HEK293 (cell line): ENCODE results near the gene HOXB9.

ENCODE experiments used
- CTCF ChIA-PET: fragments of 350-600 bp; formaldehyde crosslinking; extraction: SDS; loops from one replicate; lab custom pipeline; 2021; ENCODE audit warnings: antibody characterized with exemption; lab: Yijun Ruan, JAX
- POLR2A ChIA-PET: fragments of 300-600 bp; formaldehyde crosslinking; extraction: SDS; loops from one replicate; lab custom pipeline; 2020; ENCODE audit warnings: antibody characterized with exemption, inconsistent platforms; lab: Yijun Ruan, JAX
- H3K27ac ChIP-seq: fragments of 200-500 bp; sonication (Bioruptor generic); 2 replicates; pipeline ENCODE4 v1.5.1; 2014; ENCODE audit warnings: low read depth, low read length, control low read depth, inconsistent platforms; ENCODE audit errors: extremely low read depth
- H3K36me3 ChIP-seq, 2 experiments: fragments of 200-500 bp in 1 of 2; sonication (Bioruptor generic) in 1 of 2; 1 replicate in 1 of 2; 2 replicates in 1 of 2; pipeline ENCODE4 v1.5.1; 2014 to 2017; ENCODE audit warnings: inconsistent platforms in 2 of 2, low read length in 2 of 2; ENCODE audit not compliant: control insufficient read depth in 2 of 2, insufficient read depth in 1 of 2
- H3K4me1 ChIP-seq: fragments of 200-500 bp; sonication (Bioruptor generic); 2 replicates; pipeline ENCODE4 v1.5.1; 2014; ENCODE audit warnings: mild to moderate bottlenecking, low read length, inconsistent platforms; ENCODE audit not compliant: control insufficient read depth, insufficient read depth
- H3K4me3 ChIP-seq: 2 replicates; pipeline ENCODE4 v1.5.1; 2011; ENCODE audit warnings: low read depth, mild to moderate bottlenecking, control low read depth, low read length, moderate library complexity
- H3K9me3 ChIP-seq: fragments of 200-500 bp; sonication (Bioruptor generic); 2 replicates; pipeline ENCODE4 v1.5.1; 2014; ENCODE audit warnings: low read depth, low read length, inconsistent platforms; ENCODE audit not compliant: control insufficient read depth, insufficient read depth
- ATF2 ChIP-seq: fragments of 450-650 bp; formaldehyde crosslinking; IDR thresholded peaks from 2 replicates; pipeline ENCODE4 v1.5.1; 2016; ENCODE audit warnings: missing biosample characterization, missing genetic modification characterization, low read depth
- KLF17 ChIP-seq: fragments of 450-650 bp; formaldehyde crosslinking; IDR thresholded peaks from 2 replicates; pipeline ENCODE4 v1.5.1; 2016; ENCODE audit warnings: missing biosample characterization, missing genetic modification characterization
- ZBTB26 ChIP-seq: fragments of 450-650 bp; formaldehyde crosslinking; optimal IDR thresholded peaks from 2 replicates; pipeline ENCODE3; 2016; ENCODE audit warnings: missing biosample characterization, mild to moderate bottlenecking, missing genetic modification characterization
- ZBTB44 ChIP-seq: fragments of 450-650 bp; IDR thresholded peaks from 2 replicates; pipeline ENCODE4 v1.5.1; 2018; ENCODE audit warnings: missing biosample characterization, mild to moderate bottlenecking, missing genetic modification characterization
- ZNF169 ChIP-seq: fragments of 450-650 bp; formaldehyde crosslinking; IDR thresholded peaks from 2 replicates; pipeline ENCODE4 v1.5.1; 2016; ENCODE audit warnings: missing biosample characterization, missing genetic modification characterization
- ZNF19 ChIP-seq: fragments of 450-650 bp; formaldehyde crosslinking; IDR thresholded peaks from 2 replicates; pipeline ENCODE4; 2016; ENCODE audit warnings: missing biosample characterization, missing genetic modification characterization, low read depth
- ZNF292 ChIP-seq: fragments of 450-650 bp; formaldehyde crosslinking; IDR thresholded peaks from 2 replicates; pipeline ENCODE4 v1.5.1; 2016; ENCODE audit warnings: low read depth, missing biosample characterization, missing genetic modification characterization, borderline replicate concordance
- ZNF324 ChIP-seq: fragments of 450-650 bp; formaldehyde crosslinking; IDR thresholded peaks from 2 replicates; pipeline ENCODE4 v1.5.1; 2016; ENCODE audit warnings: missing biosample characterization, missing genetic modification characterization
- ZNF335 ChIP-seq: fragments of 450-650 bp; formaldehyde crosslinking; conservative IDR thresholded peaks from 2 replicates; pipeline ENCODE4 v1.5.1; 2016; ENCODE audit warnings: missing biosample characterization, missing genetic modification characterization
- ZNF354C ChIP-seq: fragments of 450-650 bp; formaldehyde crosslinking; IDR thresholded peaks from 2 replicates; pipeline ENCODE4 v1.5.1; 2016; ENCODE audit warnings: missing biosample characterization, missing genetic modification characterization, low read depth, borderline replicate concordance
- ZNF391 ChIP-seq: fragments of 450-650 bp; formaldehyde crosslinking; IDR thresholded peaks from 2 replicates; pipeline ENCODE4 v1.5.1; 2016; ENCODE audit warnings: low read depth, missing biosample characterization, missing genetic modification characterization, borderline replicate concordance
- ZNF426 ChIP-seq: fragments of 450-650 bp; formaldehyde crosslinking; IDR thresholded peaks from 2 replicates; pipeline ENCODE4 v1.5.1; 2017; ENCODE audit warnings: missing biosample characterization, missing genetic modification characterization, mild to moderate bottlenecking, inconsistent platforms, moderate library complexity
- ZNF548 ChIP-seq: fragments of 450-650 bp; formaldehyde crosslinking; IDR thresholded peaks from 2 replicates; pipeline ENCODE4 v1.5.1; 2016; ENCODE audit warnings: missing biosample characterization, missing genetic modification characterization
- ZNF600 ChIP-seq: fragments of 450-650 bp; formaldehyde crosslinking; IDR thresholded peaks from 2 replicates; pipeline ENCODE4 v1.5.1; 2016; ENCODE audit warnings: missing biosample characterization, missing genetic modification characterization
- ZNF621 ChIP-seq: fragments of 450-650 bp; formaldehyde crosslinking; IDR thresholded peaks from 2 replicates; pipeline ENCODE4 v1.5.1; 2017; ENCODE audit warnings: missing biosample characterization, missing genetic modification characterization
- ZNF626 ChIP-seq: fragments of 450-650 bp; sonication (Bioruptor Pico); formaldehyde crosslinking; IDR thresholded peaks from 2 replicates; pipeline ENCODE4 v1.5.1; 2018; ENCODE audit warnings: missing biosample characterization, missing genetic modification characterization, inconsistent platforms
- ZNF792 ChIP-seq: fragments of 450-650 bp; formaldehyde crosslinking; IDR thresholded peaks from 2 replicates; pipeline ENCODE4 v1.5.1; 2016; ENCODE audit warnings: missing biosample characterization, missing genetic modification characterization
- TF ChIP-seq, protein P1 (sequence below): fragments of 450-650 bp; formaldehyde crosslinking; IDR thresholded peaks from 2 replicates; pipeline ENCODE4 v1.5.1; 2017; ENCODE audit warnings: missing biosample characterization, missing genetic modification characterization
- TF ChIP-seq, protein P2 (sequence below): fragments of 450-650 bp; formaldehyde crosslinking; conservative IDR thresholded peaks from 2 replicates; pipeline ENCODE4 v1.5.1; 2016; ENCODE audit warnings: low read depth, missing biosample characterization, missing genetic modification characterization
- TF ChIP-seq, protein P3 (sequence below): fragments of 450-650 bp; formaldehyde crosslinking; IDR thresholded peaks from 2 replicates; pipeline ENCODE4 v1.5.1; 2017; ENCODE audit warnings: missing biosample characterization, missing genetic modification characterization
- TF ChIP-seq, protein P4 (sequence below): fragments of 450-650 bp; formaldehyde crosslinking; IDR thresholded peaks from 2 replicates; pipeline ENCODE4 v1.5.1; 2016; ENCODE audit warnings: missing biosample characterization, missing genetic modification characterization

HOXB9 gene

DNA sequence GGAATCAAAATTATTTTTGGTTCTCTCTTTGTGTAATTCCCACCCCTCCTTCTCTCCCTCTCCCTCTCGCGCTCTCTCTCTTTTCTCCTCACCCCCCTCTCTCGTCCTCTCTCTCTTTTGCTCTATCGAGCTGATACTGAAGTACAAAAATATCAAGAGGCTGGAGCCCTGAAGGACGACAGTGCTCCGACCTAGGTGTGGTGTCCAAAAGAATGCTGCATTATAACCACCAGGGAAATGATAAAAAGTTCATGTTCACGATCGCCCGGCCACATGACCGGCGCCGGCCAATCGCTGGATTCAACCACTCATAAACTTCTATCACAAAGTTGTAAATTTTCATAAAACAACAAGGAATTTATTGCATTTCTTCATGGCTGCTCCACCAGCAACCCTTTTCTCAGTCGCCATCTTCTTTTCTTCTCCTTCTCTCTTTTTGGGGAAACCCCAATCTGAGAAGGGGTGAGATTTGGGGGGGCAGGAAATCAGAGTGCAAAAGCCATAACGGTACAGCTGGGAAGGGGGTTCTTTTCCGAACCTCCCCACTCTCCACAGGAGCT is 21.3 kb downstream of the HOXB9 start, which contains the start of gene HOXB6:
TSS of gene HOXB6 (minus strand) at position 217 of the 560 bp plus-strand sequence. CDS start 6,836 bp downstream, outside the sequence.
- Histone ChIP-seq H3K4me3 (peak within 1 kb of the TSS; percentile 57), H3K4me1 (peaks cover 41% of the 10 kb centered on the region), H3K9me3 (no peaks in the 10 kb centered on the region), H3K27ac (peak within 1 kb of the TSS; percentile 86), H3K36me3 (peaks cover 7 to 15% of the 10 kb centered on the region in 2 experiments)
- ChIA-PET POLR2A (interaction anchor here (0.7 to 1.2 kb wide), 4 partner anchors 13 to 968 kb away, joined by 3 to 8 read pairs (median 5); no protein-coding TSS in a partner anchor), CTCF (interaction anchor here (0.6 to 0.9 kb wide), 4 partner anchors 30 to 525 kb away, joined by 3 to 4 read pairs (median 3); no protein-coding TSS in a partner anchor)
- peak; percentile 71 for TF ChIP-seq ZBTB44 (tag by site-specific recombination)
- no peak for TF ChIP-seq ZNF792 (tag by site-specific recombination)
- TF ChIP-seq ZNF335 (tag by site-specific recombination), result no peak; the same call in 1 of the 2 replicates
- TF ChIP-seq ZNF19 (tag by site-specific recombination), result no peak
- no peak for TF ChIP-seq ZNF626 (tag by site-specific recombination)
- TF ChIP-seq, protein P1, sequence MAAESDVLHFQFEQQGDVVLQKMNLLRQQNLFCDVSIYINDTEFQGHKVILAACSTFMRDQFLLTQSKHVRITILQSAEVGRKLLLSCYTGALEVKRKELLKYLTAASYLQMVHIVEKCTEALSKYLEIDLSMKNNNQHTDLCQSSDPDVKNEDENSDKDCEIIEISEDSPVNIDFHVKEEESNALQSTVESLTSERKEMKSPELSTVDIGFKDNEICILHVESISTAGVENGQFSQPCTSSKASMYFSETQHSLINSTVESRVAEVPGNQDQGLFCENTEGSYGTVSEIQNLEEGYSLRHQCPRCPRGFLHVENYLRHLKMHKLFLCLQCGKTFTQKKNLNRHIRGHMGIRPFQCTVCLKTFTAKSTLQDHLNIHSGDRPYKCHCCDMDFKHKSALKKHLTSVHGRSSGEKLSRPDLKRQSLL (tag by site-specific recombination), result peak; percentile 24; the same call in 1 of the 2 replicates
- TF ChIP-seq, protein P2, sequence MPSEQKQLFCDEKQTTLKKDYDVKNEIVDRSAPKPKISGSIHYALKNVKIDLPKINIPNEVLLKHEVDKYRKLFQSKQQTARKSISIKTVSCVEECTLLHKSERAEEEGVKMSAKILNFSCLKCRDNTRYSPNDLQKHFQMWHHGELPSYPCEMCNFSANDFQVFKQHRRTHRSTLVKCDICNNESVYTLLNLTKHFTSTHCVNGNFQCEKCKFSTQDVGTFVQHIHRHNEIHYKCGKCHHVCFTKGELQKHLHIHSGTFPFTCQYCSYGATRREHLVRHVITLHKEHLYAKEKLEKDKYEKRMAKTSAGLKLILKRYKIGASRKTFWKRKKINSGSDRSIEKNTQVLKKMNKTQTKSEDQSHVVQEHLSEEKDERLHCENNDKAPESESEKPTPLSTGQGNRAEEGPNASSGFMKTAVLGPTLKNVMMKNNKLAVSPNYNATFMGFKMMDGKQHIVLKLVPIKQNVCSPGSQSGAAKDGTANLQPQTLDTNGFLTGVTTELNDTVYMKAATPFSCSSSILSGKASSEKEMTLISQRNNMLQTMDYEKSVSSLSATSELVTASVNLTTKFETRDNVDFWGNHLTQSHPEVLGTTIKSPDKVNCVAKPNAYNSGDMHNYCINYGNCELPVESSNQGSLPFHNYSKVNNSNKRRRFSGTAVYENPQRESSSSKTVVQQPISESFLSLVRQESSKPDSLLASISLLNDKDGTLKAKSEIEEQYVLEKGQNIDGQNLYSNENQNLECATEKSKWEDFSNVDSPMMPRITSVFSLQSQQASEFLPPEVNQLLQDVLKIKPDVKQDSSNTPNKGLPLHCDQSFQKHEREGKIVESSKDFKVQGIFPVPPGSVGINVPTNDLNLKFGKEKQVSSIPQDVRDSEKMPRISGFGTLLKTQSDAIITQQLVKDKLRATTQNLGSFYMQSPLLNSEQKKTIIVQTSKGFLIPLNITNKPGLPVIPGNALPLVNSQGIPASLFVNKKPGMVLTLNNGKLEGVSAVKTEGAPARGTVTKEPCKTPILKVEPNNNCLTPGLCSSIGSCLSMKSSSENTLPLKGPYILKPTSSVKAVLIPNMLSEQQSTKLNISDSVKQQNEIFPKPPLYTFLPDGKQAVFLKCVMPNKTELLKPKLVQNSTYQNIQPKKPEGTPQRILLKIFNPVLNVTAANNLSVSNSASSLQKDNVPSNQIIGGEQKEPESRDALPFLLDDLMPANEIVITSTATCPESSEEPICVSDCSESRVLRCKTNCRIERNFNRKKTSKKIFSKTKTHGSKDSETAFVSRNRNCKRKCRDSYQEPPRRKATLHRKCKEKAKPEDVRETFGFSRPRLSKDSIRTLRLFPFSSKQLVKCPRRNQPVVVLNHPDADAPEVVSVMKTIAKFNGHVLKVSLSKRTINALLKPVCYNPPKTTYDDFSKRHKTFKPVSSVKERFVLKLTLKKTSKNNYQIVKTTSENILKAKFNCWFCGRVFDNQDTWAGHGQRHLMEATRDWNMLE (tag by site-specific recombination), result no peak
- TF ChIP-seq ZNF354C (tag by site-specific recombination), result no peak
- TF ChIP-seq, protein P3, sequence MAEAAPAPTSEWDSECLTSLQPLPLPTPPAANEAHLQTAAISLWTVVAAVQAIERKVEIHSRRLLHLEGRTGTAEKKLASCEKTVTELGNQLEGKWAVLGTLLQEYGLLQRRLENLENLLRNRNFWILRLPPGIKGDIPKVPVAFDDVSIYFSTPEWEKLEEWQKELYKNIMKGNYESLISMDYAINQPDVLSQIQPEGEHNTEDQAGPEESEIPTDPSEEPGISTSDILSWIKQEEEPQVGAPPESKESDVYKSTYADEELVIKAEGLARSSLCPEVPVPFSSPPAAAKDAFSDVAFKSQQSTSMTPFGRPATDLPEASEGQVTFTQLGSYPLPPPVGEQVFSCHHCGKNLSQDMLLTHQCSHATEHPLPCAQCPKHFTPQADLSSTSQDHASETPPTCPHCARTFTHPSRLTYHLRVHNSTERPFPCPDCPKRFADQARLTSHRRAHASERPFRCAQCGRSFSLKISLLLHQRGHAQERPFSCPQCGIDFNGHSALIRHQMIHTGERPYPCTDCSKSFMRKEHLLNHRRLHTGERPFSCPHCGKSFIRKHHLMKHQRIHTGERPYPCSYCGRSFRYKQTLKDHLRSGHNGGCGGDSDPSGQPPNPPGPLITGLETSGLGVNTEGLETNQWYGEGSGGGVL (tag by site-specific recombination), result no peak; the same call in 1 of the 2 replicates
- TF ChIP-seq ZNF621 (tag by site-specific recombination), result no peak
- TF ChIP-seq ZNF600 (tag by site-specific recombination), result no peak
- TF ChIP-seq ZNF391 (tag by site-specific recombination), result no peak
- no peak for TF ChIP-seq ZNF169 (tag by site-specific recombination)
- no peak for TF ChIP-seq ATF2
- TF ChIP-seq, protein P4, sequence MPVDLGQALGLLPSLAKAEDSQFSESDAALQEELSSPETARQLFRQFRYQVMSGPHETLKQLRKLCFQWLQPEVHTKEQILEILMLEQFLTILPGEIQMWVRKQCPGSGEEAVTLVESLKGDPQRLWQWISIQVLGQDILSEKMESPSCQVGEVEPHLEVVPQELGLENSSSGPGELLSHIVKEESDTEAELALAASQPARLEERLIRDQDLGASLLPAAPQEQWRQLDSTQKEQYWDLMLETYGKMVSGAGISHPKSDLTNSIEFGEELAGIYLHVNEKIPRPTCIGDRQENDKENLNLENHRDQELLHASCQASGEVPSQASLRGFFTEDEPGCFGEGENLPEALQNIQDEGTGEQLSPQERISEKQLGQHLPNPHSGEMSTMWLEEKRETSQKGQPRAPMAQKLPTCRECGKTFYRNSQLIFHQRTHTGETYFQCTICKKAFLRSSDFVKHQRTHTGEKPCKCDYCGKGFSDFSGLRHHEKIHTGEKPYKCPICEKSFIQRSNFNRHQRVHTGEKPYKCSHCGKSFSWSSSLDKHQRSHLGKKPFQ, result no peak
- no peak for TF ChIP-seq ZNF324 (tag by site-specific recombination)
- TF ChIP-seq KLF17 (tag by site-specific recombination), result no peak
- no peak for TF ChIP-seq ZNF292
- TF ChIP-seq ZBTB26, result no peak
- TF ChIP-seq ZNF426 (tag by site-specific recombination), result no peak
- no peak for TF ChIP-seq ZNF548
